ENCODE data around the gene EMP1. TPM values are rescaled to one million over a fixed set of nuclear protein-coding genes. Genes with fewer than 3 reads are reported as not detected.

Gene EMP1
- total RNA-seq, 1 experiment from 2014 or later, result 0.63 TPM

DNA sequence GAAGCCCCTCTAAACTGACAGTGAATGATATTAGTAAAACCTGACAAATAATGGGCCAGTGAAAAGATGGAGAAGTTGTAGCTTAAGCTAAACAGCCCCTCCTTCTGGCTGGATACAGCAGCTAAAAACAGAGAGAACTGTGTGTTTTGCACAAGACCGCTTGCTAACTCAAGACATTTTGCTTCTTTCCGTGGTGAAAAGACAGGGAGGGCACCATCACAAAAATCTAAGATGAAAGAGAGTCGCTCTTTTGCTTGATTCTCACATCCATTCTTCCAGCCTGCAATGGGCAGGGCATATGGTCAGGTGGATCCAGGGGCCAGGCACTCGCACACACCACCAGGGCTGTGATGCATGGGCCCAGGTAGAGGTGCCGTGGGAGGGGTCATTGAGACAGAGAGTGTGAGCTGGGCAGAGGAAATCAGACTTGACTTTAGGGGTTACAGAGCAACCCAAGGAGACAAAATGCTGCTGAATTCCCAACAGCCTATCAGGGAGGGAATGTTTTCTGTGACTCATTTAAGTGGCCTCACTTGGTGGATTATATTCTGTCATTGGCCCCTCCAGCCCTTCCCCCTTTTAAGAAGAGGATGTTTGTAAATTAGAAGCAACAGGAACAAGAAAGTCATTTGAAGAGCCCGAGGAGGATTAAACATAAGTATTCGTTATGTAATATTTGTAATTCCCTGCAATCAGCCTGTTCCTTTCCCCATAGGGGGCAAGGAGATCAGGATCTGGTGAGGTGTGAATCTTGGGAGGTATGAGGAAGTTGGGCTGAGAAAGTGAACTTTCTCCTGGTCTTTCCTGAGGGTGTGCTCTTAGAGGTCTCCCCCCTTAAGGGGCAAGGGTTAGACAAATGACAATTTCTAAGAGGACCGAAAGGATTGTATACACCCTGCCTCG lies 12.3 kb downstream of the EMP1 start:
- Histone ChIP-seq H4K20me1 (ENCODE audit: control insufficient read depth, insufficient read depth, insufficient read length) (no peaks in the 10 kb centered on the region), H2AK5ac (ENCODE audit: insufficient read length, low read length) (no peak overlapping the region), H4K91ac (ENCODE audit: insufficient read length, low read depth, low read length) (no peak overlapping the region), H3T11ph (ENCODE audit: low read length) (no peak overlapping the region), H3K4ac (ENCODE audit: low read depth, low read length) (no peak overlapping the region), H2BK20ac (ENCODE audit: low read depth, low read length, poor library complexity, severe bottlenecking) (no peak overlapping the region), H2BK15ac (ENCODE audit: low read depth, low read length) (no peak overlapping the region), H3K27me3 (ENCODE audit: insufficient read depth, low read length) (no peaks in the 10 kb centered on the region), H3K27ac (ENCODE audit: insufficient read length, low read depth, low read length) (no peak overlapping the region), H3K79me1 (ENCODE audit: insufficient read depth, low read depth, low read length, poor library complexity, severe bottlenecking) (no peaks in the 10 kb centered on the region), H3K56ac (ENCODE audit: insufficient read length, low read depth, low read length) (no peak overlapping the region), H4K8ac (replicated peaks; ENCODE audit: insufficient read length, low read depth, low read length) (no peak overlapping the region), H3K4me2 (ENCODE audit: insufficient read depth, insufficient read length, low read length) (no peak overlapping the region), H3K23ac (ENCODE audit: insufficient read length, low read depth, low read length) (no peak overlapping the region), H3K4me1 (ENCODE audit: insufficient read depth, low read length) (peaks cover 18% of the 10 kb centered on the region; the same call in 1 of the 2 replicates), H3K14ac (ENCODE audit: insufficient read depth, low read length) (no peak overlapping the region), H2BK5ac (ENCODE audit: insufficient read length, low read length) (no peak overlapping the region), H2BK120ac (ENCODE audit: low read depth, low read length, poor library complexity, severe bottlenecking) (no peak overlapping the region), H3K9me3 (ENCODE audit: control insufficient read depth, low read depth, low read length) (no peaks in the 10 kb centered on the region), H3K79me2 (ENCODE audit: insufficient read depth, low read length) (no peaks in the 10 kb centered on the region), H3K9ac (ENCODE audit: extremely low read depth, insufficient read length, low read length) (no peak overlapping the region), H2BK12ac (ENCODE audit: insufficient read length, low read depth, low read length) (no peak overlapping the region), H3K18ac (ENCODE audit: insufficient read length, low read depth, low read length) (no peak overlapping the region), H2AFZ (ENCODE audit: low read length) (no peak overlapping the region), H4K5ac (ENCODE audit: insufficient read length, low read depth, low read length) (no peak overlapping the region), H3K23me2 (ENCODE audit: insufficient read length, low read depth, low read length, poor library complexity, severe bottlenecking) (no peaks in the 10 kb centered on the region)
- no peaks in the 10 kb centered on the region for H3K36me3 Mint-ChIP-seq (ENCODE audit: insufficient read depth in 1 of 3, low read depth in 3 of 3)
- H3K27me3 Mint-ChIP-seq (ENCODE audit: low read depth), result peaks cover 9% of the 10 kb centered on the region
- TF ChIP-seq, protein P1, sequence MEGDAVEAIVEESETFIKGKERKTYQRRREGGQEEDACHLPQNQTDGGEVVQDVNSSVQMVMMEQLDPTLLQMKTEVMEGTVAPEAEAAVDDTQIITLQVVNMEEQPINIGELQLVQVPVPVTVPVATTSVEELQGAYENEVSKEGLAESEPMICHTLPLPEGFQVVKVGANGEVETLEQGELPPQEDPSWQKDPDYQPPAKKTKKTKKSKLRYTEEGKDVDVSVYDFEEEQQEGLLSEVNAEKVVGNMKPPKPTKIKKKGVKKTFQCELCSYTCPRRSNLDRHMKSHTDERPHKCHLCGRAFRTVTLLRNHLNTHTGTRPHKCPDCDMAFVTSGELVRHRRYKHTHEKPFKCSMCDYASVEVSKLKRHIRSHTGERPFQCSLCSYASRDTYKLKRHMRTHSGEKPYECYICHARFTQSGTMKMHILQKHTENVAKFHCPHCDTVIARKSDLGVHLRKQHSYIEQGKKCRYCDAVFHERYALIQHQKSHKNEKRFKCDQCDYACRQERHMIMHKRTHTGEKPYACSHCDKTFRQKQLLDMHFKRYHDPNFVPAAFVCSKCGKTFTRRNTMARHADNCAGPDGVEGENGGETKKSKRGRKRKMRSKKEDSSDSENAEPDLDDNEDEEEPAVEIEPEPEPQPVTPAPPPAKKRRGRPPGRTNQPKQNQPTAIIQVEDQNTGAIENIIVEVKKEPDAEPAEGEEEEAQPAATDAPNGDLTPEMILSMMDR (conservative IDR thresholded peaks at IDR 0.05), result peak; percentile 78
- WGBS (ENCODE audit: extremely low coverage, insufficient read length, low lambda C conversion rate), result no CpG with 5 or more reads among the region's 9 CpGs
- peak; percentile 60 for DNase-seq
- H3K27ac Mint-ChIP-seq, result peak overlapping the region in 1 of 3 experiments; percentile 81; a peak in 2 of 7 replicates
- peaks cover 48 to 57% of the 10 kb centered on the region in 2 experiments for H3K4me1 Mint-ChIP-seq
- H3K9me3 Mint-ChIP-seq, result no peaks in the 10 kb centered on the region
- no peak overlapping the region for H3K4me3 Mint-ChIP-seq

Data from H9 (cell line).